Measurements from ENCODE around the gene SLC25A24.
"Not testable (repeated sequence)": the region's sequence is repeated elsewhere in the genome, so short reads cannot be mapped to it uniquely, and the experiment has no call there.

DNA sequence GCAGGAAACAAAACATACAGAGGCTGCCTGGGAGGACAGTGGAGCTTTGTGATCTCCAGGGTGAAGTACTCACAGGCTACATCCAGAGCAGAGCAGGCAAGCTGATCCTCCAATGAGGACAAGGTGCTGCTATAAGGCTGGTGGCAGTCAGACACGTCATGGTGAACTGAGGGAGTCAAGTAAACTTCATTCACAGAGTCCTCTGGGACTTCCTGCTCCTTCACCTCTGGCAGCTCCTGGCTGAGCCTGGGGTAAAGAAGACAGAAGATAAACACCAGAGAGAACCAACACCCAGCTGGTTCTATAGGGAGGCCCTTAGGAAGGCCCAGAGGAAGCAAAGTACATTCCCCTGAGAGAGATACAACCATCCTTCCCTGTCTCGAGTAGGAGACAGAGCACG, 32.0 kb upstream of the SLC25A24 start:
- TF ChIP-seq, protein P1, sequence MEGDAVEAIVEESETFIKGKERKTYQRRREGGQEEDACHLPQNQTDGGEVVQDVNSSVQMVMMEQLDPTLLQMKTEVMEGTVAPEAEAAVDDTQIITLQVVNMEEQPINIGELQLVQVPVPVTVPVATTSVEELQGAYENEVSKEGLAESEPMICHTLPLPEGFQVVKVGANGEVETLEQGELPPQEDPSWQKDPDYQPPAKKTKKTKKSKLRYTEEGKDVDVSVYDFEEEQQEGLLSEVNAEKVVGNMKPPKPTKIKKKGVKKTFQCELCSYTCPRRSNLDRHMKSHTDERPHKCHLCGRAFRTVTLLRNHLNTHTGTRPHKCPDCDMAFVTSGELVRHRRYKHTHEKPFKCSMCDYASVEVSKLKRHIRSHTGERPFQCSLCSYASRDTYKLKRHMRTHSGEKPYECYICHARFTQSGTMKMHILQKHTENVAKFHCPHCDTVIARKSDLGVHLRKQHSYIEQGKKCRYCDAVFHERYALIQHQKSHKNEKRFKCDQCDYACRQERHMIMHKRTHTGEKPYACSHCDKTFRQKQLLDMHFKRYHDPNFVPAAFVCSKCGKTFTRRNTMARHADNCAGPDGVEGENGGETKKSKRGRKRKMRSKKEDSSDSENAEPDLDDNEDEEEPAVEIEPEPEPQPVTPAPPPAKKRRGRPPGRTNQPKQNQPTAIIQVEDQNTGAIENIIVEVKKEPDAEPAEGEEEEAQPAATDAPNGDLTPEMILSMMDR (IDR thresholded peaks at IDR 0.05): not testable (repeated sequence)
- TF ChIP-seq EZH2, EZH2phosphoT487 (IDR thresholded peaks at IDR 0.05): not testable (repeated sequence)

Data from neural progenitor cell (in vitro differentiated cells).